GM21367 (cell line): ENCODE results near the gene ACP2.
"Not testable (repeated sequence)": the region's sequence is repeated elsewhere in the genome, so short reads cannot be mapped to it uniquely, and the experiment has no call there.

Experiments used
- ATAC-seq: cut with Tn5 transposase; IDR thresholded peaks from one replicate; pipeline ENCODE4 v1.9.1; 2021; ENCODE audit not compliant: unreplicated experiment

The ACP2 gene

GRCh38 chr11:47208008-47208552 is 40.5 kb downstream of the ACP2 start:
- ATAC-seq = not testable (repeated sequence)

- no peak for ATAC-seq
Observed at GRCh38 chr11:47207459-47207858, 41.2 kb downstream of the ACP2 start.

- ATAC-seq = not testable (repeated sequence)
Observed at GRCh38 chr11:47206577-47206976, 42.0 kb downstream of the ACP2 start.

- no peak for ATAC-seq
Observed at GRCh38 chr11:47204637-47204989, 44.0 kb downstream of the ACP2 start.

GRCh38 chr11:47202576-47202975 is 46.0 kb downstream of the ACP2 start:
- ATAC-seq = no peak

- ATAC-seq = no peak
Observed at GRCh38 chr11:47201015-47201414, 47.6 kb downstream of the ACP2 start.

- not testable (repeated sequence) for ATAC-seq
Observed at GRCh38 chr11:47198161-47198560, 50.5 kb downstream of the ACP2 start.

GRCh38 chr11:47192111-47192510 is 56.5 kb downstream of the ACP2 start:
- no peak for ATAC-seq

GRCh38 chr11:47191137-47191536 is 57.5 kb downstream of the ACP2 start:
- ATAC-seq = not testable (repeated sequence)
